Stimulated activated CD8-positive, alpha-beta memory T cell treated with anti-CD3 and anti-CD28 coated beads, Interleukin-2, amount 100 ng/mL, for 48 hours (primary cell): ENCODE data around the gene RBMS3.
"Not testable (repeated sequence)": the region's sequence is repeated elsewhere in the genome, so short reads cannot be mapped to it uniquely, and the experiment has no call there.

Source experiments
- DNase-seq, 2 donors: peaks; one replicate each; pipeline ENCODE4 v3.0.0-alpha.2; 2020; ENCODE audit warnings: low read depth in 2 of 2

RBMS3 gene

DNA sequence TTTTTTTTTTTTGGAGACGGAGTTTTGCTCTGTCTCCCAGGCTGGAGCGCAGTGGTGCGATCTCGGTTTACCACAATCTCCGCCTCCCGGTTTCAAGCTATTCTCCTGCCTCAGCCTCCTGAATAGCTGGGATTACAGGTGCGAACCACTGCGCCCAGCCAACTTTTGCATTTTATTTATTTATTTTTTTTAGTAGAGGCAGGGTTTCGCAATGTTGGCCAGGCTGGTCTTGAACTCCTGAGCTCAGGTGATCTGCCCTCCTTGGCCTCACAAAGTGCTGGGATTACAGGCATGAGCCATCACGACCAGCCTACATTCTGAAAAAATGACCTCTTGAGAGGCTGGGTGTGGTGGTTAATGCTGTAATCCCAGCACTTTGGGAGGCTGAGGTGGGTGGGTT lies 243.6 kb downstream of the RBMS3 start:
- not testable (repeated sequence) for DNase-seq

- DNase-seq, result no peak
These were observed 244.5 kb downstream of the RBMS3 start for GRCh38 chr3:29525254-29525881.

- no peak for DNase-seq
These were observed 246.4 kb downstream of the RBMS3 start for GRCh38 chr3:29527246-29527645.

DNA sequence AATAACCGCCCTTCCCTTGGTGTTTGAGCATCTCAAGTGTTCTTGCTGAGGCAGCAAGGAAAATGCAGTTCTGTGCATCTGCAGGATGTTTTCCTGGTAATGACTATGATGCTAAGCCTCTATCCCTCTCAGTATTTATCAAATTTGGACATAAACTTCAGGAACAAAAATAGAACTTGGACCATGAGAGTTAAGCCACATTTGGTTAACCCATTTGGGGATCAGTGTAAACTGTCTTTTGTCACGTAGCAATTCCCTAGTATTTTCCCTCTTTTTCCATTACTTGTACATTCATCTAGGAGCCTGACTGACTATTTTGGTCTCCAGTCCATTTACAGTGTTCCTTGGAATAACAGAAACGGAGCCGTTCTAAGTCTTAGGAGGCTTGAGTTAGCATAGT lies 250.8 kb downstream of the RBMS3 start:
- no peak for DNase-seq

DNA sequence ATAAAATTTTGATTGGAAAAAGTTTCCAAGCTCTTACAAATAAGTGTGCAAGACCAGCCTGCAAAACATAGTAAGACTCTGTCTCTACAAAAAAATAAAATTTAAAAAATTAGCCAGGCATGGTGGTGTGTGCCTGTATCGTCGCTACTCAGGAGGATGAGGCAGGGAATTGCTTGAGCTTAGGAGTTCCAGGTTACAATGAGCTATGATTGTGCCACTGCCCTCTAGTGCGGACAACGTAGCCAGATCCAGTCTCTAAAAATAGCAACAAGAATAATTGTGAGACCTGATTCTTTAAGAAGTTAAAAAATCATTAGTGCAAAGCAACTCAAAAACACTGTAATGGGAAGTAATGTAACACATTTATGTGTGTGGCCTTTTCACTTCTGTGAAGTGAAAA lies 251.6 kb downstream of the RBMS3 start:
- DNase-seq, result no peak

DNA sequence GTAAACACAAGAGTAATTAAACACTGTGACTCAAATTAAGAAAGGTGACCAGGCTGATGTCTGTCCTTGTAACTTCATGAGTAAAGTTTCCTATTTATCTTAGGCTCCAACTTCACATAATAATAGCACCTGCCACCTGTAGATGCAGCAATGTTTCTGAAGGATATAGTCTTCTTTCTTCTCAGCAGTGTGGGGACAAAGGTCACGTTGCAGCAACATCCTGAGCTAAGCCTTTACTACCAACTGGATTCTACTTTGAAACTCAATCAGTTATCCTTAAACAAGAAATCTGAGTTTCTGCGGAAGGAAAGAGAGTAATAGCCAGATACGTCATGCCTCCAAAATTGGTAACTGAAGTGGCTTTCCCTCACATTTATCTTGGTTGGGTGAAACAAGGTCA lies 253.1 kb downstream of the RBMS3 start:
- DNase-seq, result no peak

DNA sequence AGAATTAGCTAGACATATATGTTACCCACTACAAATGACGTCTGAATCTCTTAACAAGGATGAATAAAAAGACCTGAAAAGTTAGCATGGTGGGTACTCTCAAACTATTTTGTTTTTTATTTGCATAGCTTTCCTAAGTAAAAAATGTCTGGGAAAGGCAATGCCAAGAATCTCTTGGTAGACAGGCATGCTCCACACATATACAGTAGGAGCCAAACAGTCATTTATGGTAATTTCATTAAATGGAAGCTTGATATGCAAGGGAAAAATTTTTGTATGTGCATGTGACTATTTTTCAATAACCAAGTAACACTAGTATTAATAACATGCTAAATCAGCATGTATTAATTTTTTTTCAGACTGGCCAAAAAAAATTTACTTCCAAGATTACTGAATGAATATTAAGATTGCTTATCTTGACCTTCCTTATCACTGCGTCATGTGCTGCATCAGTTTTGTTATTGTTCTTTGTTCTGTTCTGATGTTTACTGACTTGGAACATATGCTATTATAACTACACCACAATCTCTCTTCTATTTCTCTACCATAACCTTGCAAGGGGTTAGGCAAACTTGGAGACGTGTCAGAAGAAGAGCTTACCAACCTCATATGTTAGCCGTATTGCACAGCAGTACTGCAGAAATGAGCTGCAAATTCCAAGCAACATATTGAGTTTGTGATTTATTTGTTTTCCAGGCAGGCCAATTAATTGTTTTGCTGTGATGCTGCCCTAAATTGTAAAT lies 255.3 kb downstream of the RBMS3 start:
- DNase-seq, result no peak

DNA sequence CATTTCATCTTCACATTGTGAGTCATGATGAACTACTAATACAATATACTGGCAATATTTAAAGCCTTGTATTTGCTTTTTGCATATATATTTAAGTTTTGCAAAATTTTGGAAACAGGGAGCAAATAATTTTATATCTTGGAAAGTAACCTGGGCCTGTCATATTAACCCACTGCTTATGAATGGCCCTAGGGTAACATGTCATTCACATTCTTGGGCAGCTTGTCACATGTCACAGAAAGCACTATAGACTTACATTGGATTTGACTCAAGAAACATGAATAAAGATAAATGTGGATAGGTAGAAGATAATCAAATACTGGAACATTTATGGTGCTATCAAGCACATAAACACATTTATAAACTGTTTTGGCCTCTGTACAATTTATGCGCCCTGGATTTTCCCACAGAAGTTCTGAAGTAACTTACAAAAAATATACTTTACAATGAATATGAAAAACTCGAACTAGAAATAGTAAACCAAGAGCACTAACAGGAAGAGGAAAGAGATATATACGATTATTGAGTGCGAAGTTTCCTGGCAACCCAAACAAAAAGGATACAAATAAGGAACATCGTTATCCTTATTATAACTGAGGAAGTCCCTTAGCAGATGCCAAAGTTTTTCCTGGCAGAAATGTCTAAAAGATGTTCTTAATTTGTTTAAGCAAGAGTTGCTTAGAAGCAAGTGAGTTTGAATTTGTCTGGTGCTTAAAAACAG lies 257.2 kb downstream of the RBMS3 start:
- DNase-seq, result no peak

DNA sequence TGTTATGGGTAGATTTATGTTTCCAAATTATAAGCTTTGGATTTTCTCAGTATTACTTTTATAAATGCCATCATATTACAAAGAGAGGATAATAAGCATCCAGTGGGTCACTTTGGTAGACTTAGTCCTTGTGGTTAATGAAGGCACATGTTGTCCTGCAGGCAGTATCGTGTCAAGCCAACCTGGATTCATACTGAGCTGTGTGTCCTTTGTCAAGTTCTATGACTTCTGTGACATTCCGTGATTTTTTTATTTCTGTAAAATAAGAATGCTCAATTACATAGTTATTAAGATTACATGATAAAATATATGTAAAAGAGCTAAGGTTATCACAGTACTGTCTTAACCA lies 257.7 kb downstream of the RBMS3 start:
- DNase-seq, result no peak

- DNase-seq, result no peak
These were observed 259.7 kb downstream of the RBMS3 start for GRCh38 chr3:29540544-29540943.

DNA sequence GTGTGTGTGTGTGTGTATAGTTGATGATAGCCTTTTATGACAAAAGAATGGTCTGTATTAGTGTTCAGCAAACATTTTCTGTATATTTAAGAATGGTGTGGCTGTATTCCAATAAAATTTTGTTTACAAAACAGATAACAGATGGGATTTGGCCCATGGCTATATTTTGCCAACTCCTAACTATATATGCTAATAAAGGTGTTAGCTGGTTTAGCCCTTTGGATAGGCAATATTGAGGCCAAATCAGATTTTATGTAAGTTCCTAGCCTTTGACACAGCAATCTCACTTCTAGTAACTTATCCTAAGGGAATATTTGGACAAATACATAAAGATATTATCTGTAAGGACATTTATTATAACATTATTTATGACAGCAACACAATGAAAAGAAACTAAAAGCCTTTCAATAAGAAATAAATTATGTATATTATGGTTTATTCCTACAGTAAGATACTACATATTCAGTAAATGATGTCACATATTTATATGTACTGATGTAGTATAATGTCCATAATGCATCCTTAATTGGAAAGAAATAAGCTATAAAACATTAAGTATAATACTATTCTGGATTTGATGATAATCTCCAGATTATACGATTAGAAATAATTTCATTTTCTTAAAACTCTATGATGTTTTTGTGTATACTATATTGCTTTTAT lies 264.0 kb downstream of the RBMS3 start:
- no peak for DNase-seq

GRCh38 chr3:29545615-29546014 lies 264.7 kb downstream of the RBMS3 start:
- no peak for DNase-seq

DNA sequence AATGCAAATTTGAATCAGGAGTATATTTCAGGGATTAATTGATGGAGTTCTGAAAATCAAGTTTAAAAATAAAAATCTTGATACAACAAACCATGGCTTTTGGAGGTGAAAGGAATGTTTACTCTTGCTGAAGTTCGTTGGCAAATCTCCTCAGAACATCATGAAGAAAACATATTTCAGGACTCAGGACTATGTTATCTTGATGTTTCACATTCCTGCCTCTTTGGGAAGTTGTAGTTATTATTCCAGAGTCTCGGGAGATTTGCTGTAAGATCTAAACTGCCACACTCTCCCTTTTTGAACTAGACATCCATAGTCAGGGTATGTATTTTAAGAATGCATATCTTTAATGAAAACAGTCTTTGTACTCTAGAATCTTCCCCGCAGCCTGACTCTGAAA lies 271.2 kb downstream of the RBMS3 start:
- DNase-seq, result no peak

- no peak for DNase-seq
These were observed 273.7 kb downstream of the RBMS3 start for GRCh38 chr3:29554566-29554965.

- DNase-seq, result no peak
These were observed 274.7 kb downstream of the RBMS3 start for GRCh38 chr3:29555590-29555989.

- no peak for DNase-seq
These were observed 276.3 kb downstream of the RBMS3 start for GRCh38 chr3:29557186-29557585.

DNA sequence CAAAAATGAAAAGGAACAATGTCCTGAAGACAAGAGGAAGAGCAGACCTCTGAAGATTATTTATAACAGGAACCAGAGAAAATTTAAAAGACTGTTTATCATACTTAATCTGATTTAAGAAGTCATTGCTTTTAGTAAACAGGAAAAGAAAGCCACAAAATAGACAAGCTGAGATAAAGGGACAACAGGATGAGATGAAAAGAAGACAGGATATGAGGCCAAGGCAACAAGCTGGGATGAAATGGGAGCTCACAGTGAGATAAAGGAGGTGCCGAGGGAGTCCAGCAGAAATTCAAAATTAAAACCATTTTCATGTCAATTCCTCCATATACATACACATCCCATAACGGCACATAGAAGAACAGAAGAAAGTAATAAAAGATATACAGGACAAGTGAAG lies 277.0 kb downstream of the RBMS3 start:
- DNase-seq, result no peak

DNA sequence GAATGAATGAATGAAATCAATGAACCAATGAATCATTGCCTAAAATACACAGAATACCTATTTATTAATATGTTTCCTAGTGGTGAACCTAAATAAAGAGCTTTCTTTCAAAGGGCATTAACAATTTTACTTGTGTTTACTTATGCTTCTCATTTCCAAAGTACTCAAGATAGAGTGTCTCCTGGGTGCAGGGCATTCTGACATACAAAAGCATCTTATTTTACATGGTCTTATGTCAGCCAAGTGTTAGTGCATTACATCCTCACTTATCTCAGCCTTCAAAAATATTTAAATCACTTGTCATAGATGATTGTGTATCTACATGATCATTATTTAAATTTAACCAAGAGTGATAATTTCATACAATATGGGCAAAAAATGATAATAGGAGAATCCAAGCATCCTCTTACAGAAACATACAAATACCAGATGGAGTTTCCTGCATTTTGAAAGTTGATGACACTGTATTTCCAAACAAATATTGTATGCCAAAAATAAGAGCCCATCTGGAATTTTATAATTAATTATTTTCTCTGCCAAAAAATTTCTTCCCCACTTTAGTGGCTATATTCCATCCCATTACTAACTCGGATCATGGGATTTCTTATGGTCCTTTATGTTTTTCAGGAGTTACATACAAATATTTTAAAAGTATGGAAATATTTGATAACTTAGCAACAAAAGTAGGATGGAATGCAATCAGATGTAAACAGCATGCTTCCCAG lies 279.0 kb downstream of the RBMS3 start:
- no peak for DNase-seq

- no peak for DNase-seq
These were observed 280.8 kb downstream of the RBMS3 start for GRCh38 chr3:29561651-29562149.

DNA sequence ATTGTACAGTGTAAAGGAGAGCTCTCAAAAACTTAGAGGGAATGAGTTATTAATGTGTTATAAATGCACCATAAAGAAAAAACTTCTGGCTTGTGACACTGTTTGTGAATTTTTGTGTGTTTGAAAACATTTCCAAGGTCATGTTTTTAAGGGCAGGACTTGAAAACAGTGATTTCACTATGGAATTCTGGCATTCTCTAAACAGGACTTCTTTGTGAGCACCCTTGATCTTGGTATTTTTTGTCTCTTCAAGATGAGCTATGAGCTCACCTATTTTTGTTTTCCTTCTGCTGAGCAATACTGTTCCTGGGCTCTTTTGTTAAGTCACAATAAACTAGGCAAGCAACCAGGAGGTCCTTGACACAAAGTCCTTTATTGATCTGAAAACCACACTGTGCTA lies 284.4 kb downstream of the RBMS3 start:
- no peak for DNase-seq

- no peak for DNase-seq
These were observed 286.6 kb downstream of the RBMS3 start for GRCh38 chr3:29567501-29567900.

- DNase-seq, result no peak
These were observed 287.5 kb downstream of the RBMS3 start for GRCh38 chr3:29568355-29568754.
